HG03520 (cell line): ENCODE results near the gene GOLGA6C.
"Not testable (repeated sequence)": the region's sequence is repeated elsewhere in the genome, so short reads cannot be mapped to it uniquely, and the experiment has no call there.

ENCODE experiments used
- ATAC-seq: cut with Tn5 transposase; IDR thresholded peaks from one replicate; pipeline ENCODE4 v1.9.1; 2021; ENCODE audit warnings: mild to moderate bottlenecking, moderate library complexity; ENCODE audit not compliant: unreplicated experiment

Gene GOLGA6C

GRCh38 chr15:75225951-75226732 lies 32.0 kb upstream of the GOLGA6C start:
- no peak for ATAC-seq

DNA sequence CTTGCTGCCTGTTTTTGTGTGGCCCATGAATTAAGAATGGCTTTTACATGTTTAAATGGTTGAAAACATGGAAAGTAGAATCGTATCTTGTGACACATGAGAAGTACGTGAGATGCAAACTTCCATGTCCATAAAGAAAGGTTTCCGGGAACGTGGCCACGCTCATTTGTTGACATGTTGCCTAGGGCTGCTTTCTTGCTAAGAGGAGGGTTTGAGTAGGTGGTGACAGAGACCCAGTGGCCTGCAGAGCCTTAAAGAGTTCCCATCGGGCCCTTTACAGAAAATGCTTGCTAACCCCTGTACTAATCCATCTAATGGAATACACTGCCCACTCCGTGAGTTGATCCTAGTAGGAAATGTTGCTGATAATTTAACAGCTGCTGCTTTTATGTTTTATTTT lies 31.0 kb upstream of the GOLGA6C start:
- not testable (repeated sequence) for ATAC-seq

DNA sequence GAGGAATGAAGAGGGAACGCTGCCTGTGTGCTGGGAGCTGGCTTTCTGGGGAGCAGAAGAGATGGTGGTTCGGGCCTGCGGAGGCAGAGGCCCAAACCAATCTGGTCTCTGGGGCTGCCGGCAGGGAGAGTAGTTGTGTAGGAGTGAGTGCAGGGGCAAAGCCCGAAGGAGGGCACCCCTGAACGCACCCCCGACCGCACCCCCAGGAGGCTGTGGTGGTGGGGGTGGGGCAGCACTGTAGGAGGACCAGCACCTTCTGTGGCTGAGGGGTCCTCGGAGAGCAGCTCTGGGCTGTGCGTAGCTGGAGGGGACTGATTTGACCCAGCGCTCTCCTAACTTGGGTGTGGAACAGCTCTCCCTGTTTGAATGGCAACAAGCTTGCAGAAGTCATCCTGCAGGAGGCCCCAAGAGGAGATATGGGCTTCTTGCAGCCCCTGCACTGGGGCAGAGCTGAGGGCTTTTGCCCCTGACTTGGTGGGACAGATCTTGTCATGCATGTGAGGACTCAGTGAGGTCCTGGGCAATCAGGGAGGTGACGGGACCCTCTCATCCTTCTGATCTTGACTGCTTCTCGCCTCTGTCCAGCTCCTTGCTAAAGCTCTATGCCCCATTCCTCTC lies 30.4 kb upstream of the GOLGA6C start:
- ATAC-seq: no peak

GRCh38 chr15:75228787-75229186 lies 29.3 kb upstream of the GOLGA6C start:
- no peak for ATAC-seq

DNA sequence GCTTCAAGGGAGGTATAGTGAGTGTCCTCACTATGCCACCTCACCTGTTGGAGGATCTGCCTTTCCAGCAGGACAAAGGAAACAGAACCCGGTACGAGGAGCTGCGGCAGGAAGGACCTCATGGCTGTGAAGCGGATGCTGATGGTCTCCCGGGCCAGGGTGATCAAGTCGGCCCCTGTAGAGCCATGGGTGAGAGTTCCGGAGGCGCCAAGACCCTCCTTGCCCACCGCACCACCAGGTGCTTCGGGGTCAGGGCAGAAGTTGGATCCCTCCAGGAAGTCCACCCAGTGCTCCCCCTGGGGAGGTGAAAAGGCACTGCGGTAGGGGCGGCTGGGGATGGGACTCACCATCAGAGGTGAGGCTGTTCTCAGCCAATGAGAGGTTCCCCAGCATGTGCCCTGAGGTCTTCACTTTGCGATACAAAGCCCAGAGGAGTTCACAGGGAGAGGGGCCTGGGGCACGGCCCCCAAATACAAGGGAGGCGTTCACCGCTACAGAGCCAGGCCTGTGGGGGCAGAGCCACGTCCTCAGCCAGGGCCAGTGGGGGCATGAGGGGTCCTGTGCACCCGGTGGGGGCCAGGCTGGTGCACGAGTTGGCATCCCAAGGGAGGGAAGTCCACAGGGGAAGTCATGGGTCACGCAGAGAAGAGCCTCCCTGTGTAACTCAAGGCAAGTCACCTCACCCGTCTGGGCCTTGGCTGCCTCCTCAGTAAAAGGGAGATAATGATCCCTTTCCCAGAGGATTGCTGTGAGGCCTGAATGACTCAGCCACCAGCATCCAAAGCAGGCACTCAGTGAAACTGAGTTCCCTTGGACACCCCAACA lies 28.7 kb upstream of the GOLGA6C start:
- no peak for ATAC-seq

GRCh38 chr15:75230016-75230343 lies 28.2 kb upstream of the GOLGA6C start:
- no peak for ATAC-seq

DNA sequence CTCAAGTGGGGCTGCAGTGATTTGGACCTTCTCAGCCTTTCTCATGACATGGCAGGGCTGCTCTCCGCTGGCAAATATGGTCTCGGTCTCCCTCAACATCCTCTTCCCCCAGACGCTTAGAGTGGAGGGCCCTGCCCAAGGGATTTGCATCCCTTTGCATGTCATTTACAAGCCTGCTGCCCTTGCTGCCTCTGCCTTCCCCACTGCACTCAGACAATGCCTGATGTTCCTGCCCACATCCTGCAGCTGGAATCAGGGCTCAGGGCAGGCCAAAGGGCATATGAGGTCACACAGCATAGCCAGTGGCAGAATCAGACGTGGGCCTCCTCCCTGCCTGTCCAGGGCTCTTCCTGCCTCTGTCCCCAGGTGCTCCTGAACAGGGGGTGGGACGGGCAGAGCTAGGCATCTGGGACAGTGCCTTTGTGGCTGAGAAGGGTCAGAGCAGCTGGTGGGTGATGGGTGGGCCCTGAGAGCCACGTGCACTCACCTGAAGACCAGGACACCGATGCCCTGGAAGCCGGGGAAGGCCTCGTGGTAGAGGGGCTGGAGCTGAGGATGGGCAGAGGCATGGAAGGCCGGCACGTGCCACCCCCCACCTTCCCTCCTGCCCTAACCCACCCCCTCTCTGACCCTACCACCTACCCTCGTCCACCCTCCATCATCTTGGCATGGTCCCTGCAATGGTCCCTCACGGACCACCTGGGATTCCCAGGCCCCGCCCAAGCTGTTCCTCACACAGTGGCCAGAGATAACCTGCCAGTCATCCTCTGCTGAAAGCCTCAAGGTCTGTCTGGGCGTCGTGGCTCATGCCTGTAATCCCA lies 27.4 kb upstream of the GOLGA6C start:
- no peak for ATAC-seq

GRCh38 chr15:75231836-75232235 lies 26.3 kb upstream of the GOLGA6C start:
- no peak for ATAC-seq

- ATAC-seq: no peak
These were observed 25.8 kb upstream of the GOLGA6C start for GRCh38 chr15:75232252-75232813.

DNA sequence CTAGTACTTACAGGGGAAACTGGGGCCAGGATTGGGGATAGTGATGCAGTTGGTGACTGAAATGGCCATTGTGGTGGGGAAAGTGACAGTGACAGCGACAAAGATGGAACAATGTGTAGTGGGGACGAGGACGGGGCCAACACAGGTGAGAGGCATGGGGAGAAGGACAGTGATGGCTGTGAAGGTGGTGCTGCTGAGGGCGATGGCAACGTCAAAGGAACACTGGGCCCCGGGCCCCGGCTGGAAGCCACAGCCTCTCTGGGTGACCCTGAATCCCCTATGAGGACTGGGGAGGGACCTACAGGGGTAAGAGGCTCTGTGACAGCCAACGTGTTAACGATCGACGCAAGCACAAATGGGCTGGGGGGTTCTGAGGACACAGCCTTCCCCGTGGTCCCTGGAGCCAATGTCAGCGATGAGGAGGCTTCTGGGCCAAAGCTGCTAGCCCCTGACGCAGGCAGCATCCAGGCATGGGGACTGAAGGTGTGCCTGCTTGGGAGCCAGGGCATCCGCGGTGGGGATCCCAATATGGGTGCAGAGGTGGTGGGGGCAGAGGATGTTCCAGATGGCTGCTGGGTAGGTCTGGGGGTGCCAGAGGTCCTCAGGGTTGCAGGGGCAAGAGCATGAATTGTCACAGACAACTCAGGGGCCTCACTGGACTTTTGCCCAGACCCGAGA lies 25.2 kb upstream of the GOLGA6C start:
- ATAC-seq: no peak

GRCh38 chr15:75233504-75234190 lies 24.5 kb upstream of the GOLGA6C start:
- no peak for ATAC-seq

- ATAC-seq: no peak
These were observed 23.8 kb upstream of the GOLGA6C start for GRCh38 chr15:75234191-75234810.

DNA sequence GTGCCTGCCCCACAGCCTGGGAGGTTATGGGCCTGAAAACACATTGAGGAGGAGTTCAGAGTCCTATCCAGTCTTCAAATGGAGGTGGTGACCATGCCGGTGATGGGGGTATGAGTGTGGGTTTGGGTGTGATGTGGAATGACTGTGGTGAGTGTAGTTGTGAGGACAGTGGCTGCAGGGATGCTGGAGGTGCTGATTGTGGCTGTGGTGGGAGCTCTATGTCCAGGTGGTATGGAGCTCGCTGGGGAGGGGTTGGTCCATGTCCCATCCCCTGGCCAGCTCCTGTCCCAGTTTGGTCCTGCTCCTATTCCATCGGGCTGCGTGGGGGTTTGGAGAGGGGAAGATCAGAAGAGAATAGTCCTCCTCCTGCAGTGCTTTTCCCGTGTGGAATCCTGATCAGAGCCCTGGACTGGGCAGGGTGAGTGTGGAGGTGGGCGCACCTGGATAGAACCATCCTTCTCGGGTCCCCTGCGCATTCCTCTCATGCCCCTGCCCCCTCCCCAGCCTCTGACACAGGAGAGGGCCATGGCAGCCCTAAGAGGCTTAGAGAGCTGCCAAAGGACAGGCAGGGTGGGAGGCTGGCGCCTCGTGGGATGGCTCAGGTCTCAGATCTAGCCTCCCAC lies 23.0 kb upstream of the GOLGA6C start:
- no peak for ATAC-seq

DNA sequence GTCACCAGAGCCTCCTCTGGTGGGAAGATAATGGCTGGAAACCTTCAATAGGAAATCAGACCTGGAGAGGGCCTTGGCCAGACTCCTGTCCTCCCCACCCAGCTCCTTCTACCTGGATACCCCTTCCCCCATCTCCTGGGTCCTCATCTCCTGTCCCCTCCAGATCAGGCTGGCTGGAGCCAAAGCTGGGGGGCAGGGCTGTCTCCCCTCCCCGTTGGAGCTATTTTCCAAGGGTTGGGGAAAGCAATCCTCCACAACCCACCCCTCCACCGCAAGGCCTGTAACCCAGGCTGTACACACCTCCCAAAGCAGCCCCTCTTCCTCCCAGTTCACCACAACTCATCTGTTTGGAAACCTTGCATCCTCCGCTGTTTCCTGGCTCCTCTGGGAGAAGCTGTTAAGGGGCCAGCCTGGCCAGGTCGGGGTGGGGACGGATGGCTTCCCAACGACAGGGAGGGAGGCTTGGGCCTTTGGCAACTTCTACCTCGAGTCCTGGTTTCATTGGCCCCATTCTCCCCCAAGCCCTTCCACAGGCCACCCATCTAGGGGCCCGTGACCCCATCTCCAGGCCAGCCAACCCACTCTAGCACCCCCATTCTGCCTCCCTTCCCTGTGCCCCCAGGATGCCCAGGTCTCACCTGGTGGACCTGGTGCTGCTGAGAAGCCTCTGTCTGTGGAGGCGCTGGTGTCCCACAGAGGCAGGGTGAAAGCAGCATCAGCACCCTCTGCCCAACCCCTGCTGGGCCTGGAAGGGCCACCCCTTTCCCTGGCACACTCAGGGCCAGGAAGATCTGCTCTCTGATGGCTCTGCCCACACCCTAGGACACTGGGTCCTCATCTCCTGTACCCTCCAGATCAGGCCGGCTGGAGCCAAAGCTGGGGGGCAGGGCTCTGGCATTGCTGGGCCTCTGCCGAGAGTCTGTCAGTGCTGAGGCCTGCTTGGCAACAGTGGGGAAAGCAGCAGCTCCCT lies 22.1 kb upstream of the GOLGA6C start:
- ATAC-seq: no peak

DNA sequence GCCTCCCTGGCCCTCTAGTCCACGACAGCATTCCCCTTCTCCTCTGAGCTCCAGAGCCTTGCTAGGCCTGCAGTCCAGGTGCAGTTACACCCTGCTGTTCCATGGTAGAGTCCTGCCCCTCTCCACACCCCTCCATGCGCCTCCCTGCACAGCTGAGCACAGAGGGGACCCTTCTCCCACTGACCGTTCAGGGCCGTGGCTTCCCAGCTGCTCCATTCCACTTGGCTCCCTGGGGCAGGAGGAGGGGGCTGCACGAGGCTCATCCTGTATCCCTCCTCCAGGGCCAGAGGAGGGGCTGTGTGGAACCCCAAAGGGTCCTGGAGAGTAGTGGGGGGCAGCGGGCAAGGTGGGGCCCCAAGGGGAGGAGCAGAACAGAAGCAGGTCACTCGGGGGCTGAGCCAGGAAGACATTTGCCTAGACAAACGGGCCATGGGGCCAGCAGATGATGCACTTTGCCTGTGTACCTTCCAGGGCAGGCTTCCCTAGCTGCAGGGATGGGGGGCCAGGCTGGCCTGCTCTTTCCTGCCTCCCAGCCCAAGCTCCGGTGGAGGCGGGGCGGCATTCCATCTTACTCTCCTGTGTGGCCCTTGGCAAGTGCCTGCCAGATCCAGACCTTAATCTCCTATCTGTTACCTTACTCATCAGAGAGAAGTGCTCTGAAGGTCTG lies 20.7 kb upstream of the GOLGA6C start:
- ATAC-seq: no peak

DNA sequence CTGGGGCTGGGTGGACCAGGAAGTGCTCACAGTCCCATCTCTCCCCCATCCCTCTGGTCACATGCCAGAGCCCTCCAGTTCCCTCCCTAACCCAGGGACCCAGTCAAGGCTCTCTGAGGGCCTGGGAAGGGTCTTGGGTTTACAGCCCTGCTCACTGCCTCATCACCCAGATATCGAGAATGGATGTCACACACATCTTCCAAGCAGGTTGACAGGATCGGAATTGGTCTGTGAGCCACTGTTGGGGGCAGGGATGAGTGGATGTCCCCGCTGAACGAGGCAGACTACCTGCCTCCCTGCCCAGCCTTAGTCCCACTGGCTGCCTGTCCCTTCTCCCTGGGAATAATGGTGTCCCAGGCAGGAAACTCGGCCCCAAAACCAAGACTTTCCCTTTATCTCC lies 20.0 kb upstream of the GOLGA6C start:
- no peak for ATAC-seq

GRCh38 chr15:75245741-75246140 lies 12.4 kb upstream of the GOLGA6C start:
- not testable (repeated sequence) for ATAC-seq
